Body of pancreas (tissue), 4 donors: ENCODE data around the gene AGR2.

ENCODE experiments used
- CTCF ChIP-seq, 7 experiments: fragments of 450-650 bp in 4 of 7; fragments of 200-600 bp in 3 of 7; sonication (generic) in 3 of 7; IDR thresholded peaks; one replicate each; pipeline ENCODE4 v1.5.1; 2016 to 2019; ENCODE audit warnings: antibody characterized with exemption in 7 of 7
- POLR2A ChIP-seq, 3 donors: fragments of 450-650 bp; IDR thresholded peaks; one replicate each; pipeline ENCODE4 v1.6.1; 2016; ENCODE audit warnings: antibody characterized with exemption in 3 of 3, mild to moderate bottlenecking in 2 of 3

GRCh38 chr7:16801111-16801542 is 3.7 kb downstream of the AGR2 start:
- peak; percentile 16 to 61 (median 52) for TF ChIP-seq CTCF (IDR thresholded peaks at IDR 0.05)
- TF ChIP-seq POLR2A (IDR thresholded peaks at IDR 0.05), result no peak
